Embryonic facial prominence (tissue), 1 donor: ENCODE measurements around the gene SIRT4.

ENCODE experiments used
- DNase-seq: peaks from one replicate; pipeline ENCODE4 v3.0.0-alpha.2; 2016; ENCODE audit errors: extremely low spot score

The SIRT4 gene

GRCh38 chr12:120278137-120279069 lies 23.7 kb upstream of the SIRT4 start:
- no peak for DNase-seq

DNA sequence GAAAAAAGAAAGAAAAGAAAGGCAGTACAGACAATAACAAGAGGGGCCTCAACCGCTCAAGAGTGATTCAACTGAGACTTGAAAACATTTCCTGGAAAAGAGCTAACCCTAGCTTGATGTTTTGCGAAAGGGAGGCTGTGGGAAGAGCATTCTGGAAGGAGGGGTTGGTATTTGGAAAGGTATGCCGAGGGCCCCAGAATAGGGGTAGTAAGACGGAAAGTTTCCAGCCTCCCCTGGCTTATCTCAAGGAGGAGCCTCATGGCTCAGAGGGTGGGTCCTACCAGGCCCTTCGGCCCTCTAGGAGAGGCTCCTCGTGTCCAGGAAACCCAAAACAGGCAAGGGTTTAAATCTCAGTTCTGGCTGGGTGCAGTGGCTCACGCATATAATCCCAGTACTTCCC lies 18.8 kb upstream of the SIRT4 start:
- no peak for DNase-seq

DNA sequence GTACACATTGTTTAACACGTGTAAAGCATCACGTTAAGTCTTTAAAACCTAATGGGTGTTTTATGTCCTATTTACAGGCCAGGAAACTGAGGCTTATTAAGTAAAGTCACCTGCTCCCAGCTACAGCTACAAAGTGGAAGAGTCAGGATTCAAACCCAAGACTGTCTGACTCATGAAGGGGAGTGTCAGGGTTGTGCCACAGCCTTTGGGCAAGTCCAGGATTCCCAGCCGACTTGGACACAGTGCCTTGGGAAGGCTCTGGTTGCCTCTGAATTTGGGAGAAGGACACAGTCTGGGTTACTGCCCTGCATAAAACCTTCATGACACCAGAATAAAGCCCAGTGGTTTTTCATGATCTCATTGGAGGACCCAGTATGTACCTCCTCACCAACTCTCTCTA lies 17.7 kb upstream of the SIRT4 start:
- no peak for DNase-seq

DNA sequence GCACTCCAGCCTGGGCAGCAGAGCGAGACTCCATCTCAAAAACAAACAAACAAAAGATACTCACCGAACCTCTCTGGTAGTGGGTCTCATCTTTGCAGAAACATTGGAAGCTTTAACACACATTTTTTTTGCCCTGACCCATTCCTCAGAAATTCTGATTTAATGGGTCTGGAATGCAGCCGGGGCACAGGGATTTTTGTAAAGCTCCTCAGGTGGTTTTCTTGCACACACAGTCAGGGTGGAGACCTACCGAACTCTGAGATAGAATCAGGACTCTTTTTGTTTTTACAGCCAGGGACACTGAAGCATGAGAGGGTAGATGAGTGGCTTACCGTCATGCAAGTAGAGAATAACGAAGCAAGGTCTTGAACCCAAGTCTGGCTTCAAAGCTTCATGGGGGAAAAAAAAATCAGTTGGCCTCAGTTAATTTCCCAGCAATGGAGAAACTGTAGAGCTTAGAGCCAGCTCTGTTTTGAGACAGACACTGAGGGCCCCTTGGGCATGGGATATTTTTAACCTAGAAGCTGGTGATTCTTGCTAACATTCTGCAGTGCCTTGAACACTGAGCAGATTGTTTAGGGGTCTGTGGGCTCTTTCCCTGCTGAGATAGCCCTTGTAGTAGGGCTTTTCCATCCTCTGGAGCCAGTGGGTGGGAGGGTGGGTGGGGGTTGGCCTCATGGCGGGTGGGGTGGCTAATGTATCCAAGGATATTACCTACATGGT lies 15.2 kb upstream of the SIRT4 start:
- no peak for DNase-seq

DNA sequence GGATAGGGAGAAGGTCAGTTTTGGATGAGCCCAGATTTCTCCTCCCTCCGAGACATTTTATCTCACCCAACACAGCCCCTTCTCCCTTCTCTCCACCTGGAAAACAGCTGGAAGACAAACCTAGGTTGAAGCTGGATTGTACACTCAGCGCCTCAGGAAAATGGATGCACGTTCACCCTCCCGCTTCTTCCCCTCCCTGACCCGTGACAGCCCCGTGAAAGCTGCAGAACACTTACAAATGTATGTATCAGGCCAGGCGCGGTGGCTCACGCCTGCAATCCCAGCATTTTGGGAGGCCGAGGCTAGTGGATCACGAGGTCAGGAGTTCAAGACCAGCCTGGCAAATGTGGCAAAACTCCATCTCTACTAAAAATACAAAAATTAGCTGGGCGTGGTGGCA lies 14.6 kb upstream of the SIRT4 start:
- DNase-seq = no peak

DNA sequence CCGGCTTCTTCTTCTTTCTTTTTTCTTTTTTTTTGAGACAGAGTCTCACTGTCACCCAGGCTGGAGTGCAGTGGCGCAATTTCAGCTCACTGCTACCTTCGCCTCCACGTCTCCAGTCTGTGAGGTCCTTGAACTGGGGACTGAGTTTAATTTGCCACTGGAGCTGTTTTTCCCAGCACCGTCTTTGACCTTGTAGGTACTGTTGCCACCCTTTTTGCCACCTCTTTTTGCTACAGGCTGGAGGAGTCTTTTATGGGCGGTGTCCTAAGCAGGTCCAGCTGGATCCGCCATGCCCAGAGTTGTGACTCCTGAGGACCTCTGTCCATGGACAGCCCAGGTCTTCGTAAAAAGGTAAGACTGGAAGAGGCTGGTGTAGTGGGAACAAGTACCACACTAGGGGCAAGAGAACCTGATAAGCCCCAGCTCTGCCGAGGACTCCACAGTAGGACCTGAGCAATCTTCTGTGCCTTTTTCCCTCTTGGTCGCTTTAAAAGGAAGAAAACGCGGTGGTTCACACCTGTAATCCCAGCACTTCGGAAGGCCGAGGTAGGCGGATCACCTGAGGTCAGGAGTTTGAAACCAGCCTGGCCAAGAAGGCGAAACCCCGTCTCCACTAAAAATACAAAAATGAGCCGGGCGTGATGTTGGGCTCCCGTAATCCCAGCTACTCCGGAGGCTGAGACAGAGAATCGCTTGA lies 11.4 kb upstream of the SIRT4 start:
- DNase-seq = no peak

DNA sequence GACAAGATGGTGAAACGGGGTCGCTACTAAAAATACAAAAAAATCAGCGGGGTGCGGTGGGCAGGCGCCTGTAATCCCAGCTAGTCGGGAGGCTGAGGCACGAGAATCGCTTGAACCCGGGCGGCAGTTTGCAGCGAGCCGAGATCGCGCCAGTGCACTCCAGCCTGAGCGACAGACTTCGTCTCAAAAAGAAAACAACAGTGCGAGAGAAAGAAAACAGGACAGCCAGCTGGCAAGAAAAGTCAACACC lies 9.8 kb upstream of the SIRT4 start:
- DNase-seq = no peak

DNA sequence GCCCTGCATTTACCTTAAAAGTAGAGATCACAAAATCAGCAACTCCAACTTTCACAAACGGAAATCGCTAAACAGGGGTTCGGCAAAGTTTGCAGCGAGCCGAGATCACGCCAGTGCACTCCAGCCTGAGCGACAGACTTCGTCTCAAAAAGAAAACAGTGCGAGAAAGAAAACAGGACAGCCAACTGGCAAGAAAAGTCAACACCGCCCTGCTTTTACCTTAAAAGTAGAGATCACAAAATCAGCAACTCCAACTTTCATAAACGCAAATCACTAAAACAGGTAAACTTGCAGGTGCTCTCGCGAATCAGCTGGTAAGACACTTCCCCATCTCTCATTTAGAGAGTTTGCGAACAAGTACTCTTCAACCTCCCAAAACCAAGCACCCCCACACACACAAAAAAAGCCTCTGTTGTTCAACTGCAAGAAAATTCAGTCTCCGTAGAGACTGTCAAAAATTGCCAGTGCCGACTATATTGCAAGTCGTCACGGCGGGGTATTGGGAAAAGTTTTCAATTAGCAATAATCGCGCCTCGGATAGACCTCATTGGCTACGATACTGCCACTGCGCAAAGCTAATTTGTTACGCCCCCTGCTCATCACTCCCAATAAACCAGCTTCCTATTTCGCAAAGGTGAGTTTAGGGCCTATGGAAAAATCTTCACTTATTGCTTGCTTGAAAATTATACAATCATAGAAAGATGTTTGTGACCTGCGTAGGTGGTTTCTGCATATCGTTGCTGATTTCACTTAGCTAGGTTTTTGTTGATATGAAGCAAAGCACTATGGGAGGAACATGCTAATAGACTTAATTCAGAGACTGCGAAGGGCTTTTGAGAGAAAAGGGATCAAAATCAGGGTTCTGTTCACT lies 9.2 kb upstream of the SIRT4 start, which contains the start of gene RNU4-1:
Gene RNU4-1 (minus strand): TSS at position 577 of the 871 bp plus-strand sequence.
- peak; percentile 80 for DNase-seq

DNA sequence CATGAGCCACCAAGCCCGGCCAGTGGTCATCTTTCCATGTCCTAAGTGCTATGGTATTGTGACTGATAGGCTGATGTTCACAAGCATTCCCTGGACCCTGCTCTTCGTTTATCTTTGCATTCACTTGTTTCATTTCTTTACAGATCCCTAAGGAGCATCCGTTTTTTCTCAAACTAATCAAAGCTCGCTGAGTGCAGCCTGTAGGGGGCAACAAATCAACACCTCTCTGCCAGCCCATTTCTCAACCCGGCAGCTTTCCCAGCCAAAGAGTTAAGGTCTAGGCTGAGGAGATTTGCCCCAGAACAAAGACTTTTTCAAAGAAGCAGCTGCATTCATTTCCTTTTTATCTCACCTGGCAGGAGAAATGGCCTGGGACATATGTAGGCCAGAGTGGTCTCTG lies 12.1 kb downstream of the SIRT4 start:
- no peak for DNase-seq

DNA sequence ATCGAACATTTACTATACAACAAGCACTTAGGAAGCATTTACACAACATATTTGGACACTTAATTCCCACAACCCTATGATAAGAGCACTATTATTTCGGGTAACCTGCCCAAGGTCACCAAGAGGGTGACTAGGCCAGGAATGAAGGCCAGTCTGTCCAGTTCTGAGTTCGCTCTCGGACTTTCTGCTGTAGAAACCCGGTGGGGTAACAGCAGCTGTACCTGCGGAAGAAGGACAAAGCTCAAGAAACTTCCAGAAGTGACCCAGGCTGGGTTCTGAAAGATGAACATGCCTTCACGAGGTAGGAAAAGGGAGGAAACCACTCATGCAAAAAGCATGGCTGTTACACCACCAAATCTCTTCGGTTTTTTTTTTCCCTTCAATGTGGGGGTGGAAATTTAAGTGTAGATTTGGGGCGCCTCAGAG lies 14.7 kb downstream of the SIRT4 start:
- DNase-seq = no peak

- DNase-seq = peak; percentile 99
Observed at GRCh38 chr12:120317224-120318105, 15.3 kb downstream of the SIRT4 start.

DNA sequence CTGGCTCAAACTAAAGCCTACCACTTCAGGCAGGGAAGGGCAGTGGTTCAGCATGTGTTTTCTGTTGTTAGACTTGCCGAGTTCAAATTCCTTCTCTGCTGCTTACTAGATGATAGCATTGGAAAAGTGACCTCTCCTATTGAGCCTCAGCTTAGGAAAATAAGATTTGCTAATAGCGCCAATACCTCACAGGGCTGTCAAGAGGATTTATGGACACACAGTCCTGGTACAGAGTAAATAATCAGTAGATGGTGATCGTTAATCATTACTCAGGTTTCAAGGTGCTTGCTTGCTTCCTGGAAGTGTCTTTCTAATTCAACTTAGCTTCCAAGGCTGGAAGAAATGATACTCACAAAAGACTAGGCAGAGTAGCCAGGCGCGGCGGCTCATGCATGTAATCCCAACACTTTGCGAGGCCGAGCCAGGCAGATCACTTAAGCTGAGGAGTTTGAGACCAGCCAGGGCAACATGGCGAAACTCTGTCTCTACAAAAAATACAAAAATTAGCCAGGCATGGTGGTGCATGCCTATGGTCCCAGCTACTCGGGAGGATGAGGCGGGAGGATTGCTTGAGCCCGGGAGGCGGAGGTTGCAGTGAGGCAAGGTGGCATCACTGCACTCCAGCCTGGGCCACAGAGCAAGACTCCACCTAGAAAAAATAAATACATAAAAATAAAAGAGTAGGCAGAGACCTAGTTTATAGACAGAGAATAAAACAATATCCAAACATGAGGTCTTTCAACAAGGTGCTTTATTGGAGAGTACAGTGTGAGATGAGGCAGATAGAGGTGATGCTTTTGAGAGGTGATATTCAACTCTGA lies 19.5 kb downstream of the SIRT4 start:
- DNase-seq = no peak

- no peak for DNase-seq
Observed at GRCh38 chr12:120323772-120324171, 21.7 kb downstream of the SIRT4 start.

- no peak for DNase-seq
Observed at GRCh38 chr12:120324841-120325417, 22.8 kb downstream of the SIRT4 start.

- no peak for DNase-seq
Observed at GRCh38 chr12:120327593-120327992, 25.5 kb downstream of the SIRT4 start, which contains the start of gene PLA2G1B. Gene PLA2G1B (minus strand): TSS chr12:120327779. CDS start chr12:120327753, 26 bp downstream.

- DNase-seq = no peak
Observed at GRCh38 chr12:120328228-120328627, 26.1 kb downstream of the SIRT4 start.

DNA sequence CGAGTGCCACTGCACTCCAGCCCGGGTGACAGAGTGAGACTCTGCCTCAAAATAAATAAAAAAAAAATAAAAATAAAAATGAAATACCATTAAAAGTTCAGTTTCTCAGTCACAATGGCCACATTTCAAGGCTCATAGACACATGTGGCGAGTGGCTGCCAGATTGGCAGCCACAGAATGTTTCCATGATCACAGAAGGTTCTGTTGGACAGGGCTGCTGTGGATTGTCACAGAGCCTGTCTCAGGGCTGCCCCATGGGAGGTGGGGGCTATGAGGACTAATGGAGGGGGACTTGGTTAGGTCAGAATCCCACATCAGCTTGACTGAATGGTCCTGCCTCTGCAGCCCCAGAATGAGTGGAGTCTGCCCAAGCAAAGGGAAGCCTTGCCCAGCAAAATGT lies 29.3 kb downstream of the SIRT4 start:
- DNase-seq = no peak

GRCh38 chr12:120332041-120332440 lies 29.9 kb downstream of the SIRT4 start:
- no peak for DNase-seq

DNA sequence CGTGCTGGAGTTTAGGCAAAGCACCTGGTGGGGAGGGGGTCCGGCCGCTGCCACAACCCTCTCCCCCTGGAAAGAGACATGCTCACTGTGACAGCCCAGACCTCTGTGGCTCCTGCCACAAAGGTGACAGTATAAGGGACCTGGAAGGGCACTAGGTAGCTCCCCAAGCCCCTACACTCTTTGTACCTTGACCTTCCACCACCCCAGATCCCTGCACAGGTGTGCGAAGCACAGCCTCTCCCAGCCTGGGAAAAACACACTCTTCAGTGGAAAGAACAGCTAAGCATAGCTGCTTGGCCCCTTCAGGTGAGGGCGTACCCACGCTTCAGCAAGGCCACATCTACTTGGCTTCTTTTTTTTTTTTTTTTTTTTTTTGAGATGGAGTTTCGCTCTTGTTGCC lies 30.4 kb downstream of the SIRT4 start:
- DNase-seq = no peak
